DMS114 treated with DMSO at 0.1 percent for 48 hours (cell line): ENCODE data around the gene TCEA3.

Experiments
- DNase-seq: peaks from one replicate; lab custom pipeline; 2025; ENCODE audit not compliant: unreplicated experiment; lab: John Stamatoyannopoulos, UW

The TCEA3 gene

GRCh38 chr1:23421753-23422240 lies 2.8 kb downstream of the TCEA3 start:
- DNase-seq: no peak

- DNase-seq: no peak
Observed at GRCh38 chr1:23421343-23421742, 3.2 kb downstream of the TCEA3 start.

- no peak for DNase-seq
Observed at GRCh38 chr1:23420778-23421177, 3.8 kb downstream of the TCEA3 start.

- no peak for DNase-seq
Observed at GRCh38 chr1:23419180-23419579, 5.4 kb downstream of the TCEA3 start.

- DNase-seq: no peak
Observed at GRCh38 chr1:23417570-23417969, 7.0 kb downstream of the TCEA3 start.

- no peak for DNase-seq
Observed at GRCh38 chr1:23416964-23417363, 7.6 kb downstream of the TCEA3 start.

GRCh38 chr1:23408797-23409290 lies 15.7 kb downstream of the TCEA3 start:
- DNase-seq: no peak

GRCh38 chr1:23407016-23407630 lies 17.4 kb downstream of the TCEA3 start:
- DNase-seq: no peak

- no peak for DNase-seq
Observed at GRCh38 chr1:23405946-23406345, 18.6 kb downstream of the TCEA3 start.

- DNase-seq: peak; percentile 12
Observed at GRCh38 chr1:23403735-23404486, 20.6 kb downstream of the TCEA3 start.

- no peak for DNase-seq
Observed at GRCh38 chr1:23403355-23403734, 21.2 kb downstream of the TCEA3 start.

- no peak for DNase-seq
Observed at GRCh38 chr1:23403038-23403336, 21.6 kb downstream of the TCEA3 start.

- DNase-seq: no peak
Observed at GRCh38 chr1:23402286-23403037, 22.1 kb downstream of the TCEA3 start.

- no peak for DNase-seq
Observed at GRCh38 chr1:23401313-23401712, 23.2 kb downstream of the TCEA3 start.

- DNase-seq: no peak
Observed at GRCh38 chr1:23400324-23401114, 24.0 kb downstream of the TCEA3 start.

GRCh38 chr1:23399229-23399628 lies 25.3 kb downstream of the TCEA3 start:
- DNase-seq: no peak

- no peak for DNase-seq
Observed at GRCh38 chr1:23397908-23398307, 26.6 kb downstream of the TCEA3 start.

GRCh38 chr1:23396380-23396779 lies 28.2 kb downstream of the TCEA3 start:
- DNase-seq: no peak

GRCh38 chr1:23395849-23396248 lies 28.7 kb downstream of the TCEA3 start:
- no peak for DNase-seq

GRCh38 chr1:23395154-23395724 lies 29.3 kb downstream of the TCEA3 start:
- DNase-seq: no peak

- DNase-seq: no peak
Observed at GRCh38 chr1:23394684-23395083, 29.9 kb downstream of the TCEA3 start.
